Measurements from ENCODE around the gene ABHD17C. TPM values are rescaled to one million over a fixed set of nuclear protein-coding genes. Genes with fewer than 3 reads are reported as not detected.

Gene ABHD17C
- total RNA-seq, 4 donors from 2014 or later: 0.29 to 13.6 (median 6.5) TPM

GRCh38 chr15:80798911-80799310 is 103.8 kb downstream of the ABHD17C start:
- Histone ChIP-seq H3K27ac (no peak overlapping the region), H3K9me3 (no peaks in the 10 kb centered on the region), H3K27me3 (no peaks in the 10 kb centered on the region), H3K4me1 (no peaks in the 10 kb centered on the region), H3K4me3 (no peak overlapping the region), H3K36me3 (no peaks in the 10 kb centered on the region)
- no peak for DNase-seq
- TF ChIP-seq CTCF (IDR thresholded peaks at IDR 0.05): no peak
- TF ChIP-seq POLR2A (IDR thresholded peaks at IDR 0.05): no peak
- intact Hi-C loops (cut with DNase I; ENCODE audit: low total_unique reads): no loop called here

- intact Hi-C loops (cut with DNase I; ENCODE audit: low total_unique reads): no loop called here
- Histone ChIP-seq H3K27ac (no peak overlapping the region), H3K27me3 (no peaks in the 10 kb centered on the region), H3K36me3 (no peaks in the 10 kb centered on the region), H3K9me3 (no peaks in the 10 kb centered on the region), H3K4me3 (no peak overlapping the region), H3K4me1 (no peaks in the 10 kb centered on the region)
- DNase-seq: no peak
- TF ChIP-seq POLR2A (IDR thresholded peaks at IDR 0.05) (no peak), CTCF (IDR thresholded peaks at IDR 0.05) (no peak)
Observed at GRCh38 chr15:80800067-80800466, 105.0 kb downstream of the ABHD17C start.

GRCh38 chr15:80801891-80802680 is 107.0 kb downstream of the ABHD17C start:
- Histone ChIP-seq H3K27me3 (no peaks in the 10 kb centered on the region), H3K4me3 (no peak overlapping the region), H3K27ac (no peak overlapping the region), H3K9me3 (no peaks in the 10 kb centered on the region), H3K4me1 (no peaks in the 10 kb centered on the region), H3K36me3 (no peaks in the 10 kb centered on the region)
- peak in 1 of 2 donors; percentile 16 for DNase-seq
- intact Hi-C loops (cut with DNase I; ENCODE audit: low total_unique reads): no loop called here
- TF ChIP-seq CTCF (IDR thresholded peaks at IDR 0.05): no peak
- no peak for TF ChIP-seq POLR2A (IDR thresholded peaks at IDR 0.05)

GRCh38 chr15:80803580-80804525 is 108.7 kb downstream of the ABHD17C start:
- no peaks in the 10 kb centered on the region for H3K36me3 ChIP-seq
- no peak overlapping the region for H3K4me3 ChIP-seq
- no peak for DNase-seq
- TF ChIP-seq CTCF (IDR thresholded peaks at IDR 0.05): no peak
- TF ChIP-seq POLR2A (IDR thresholded peaks at IDR 0.05): no peak
- H3K4me1 ChIP-seq: no peaks in the 10 kb centered on the region
- no peak overlapping the region for H3K27ac ChIP-seq
- no peaks in the 10 kb centered on the region for H3K9me3 ChIP-seq
- intact Hi-C loops (cut with DNase I; ENCODE audit: low total_unique reads): no loop called here
- H3K27me3 ChIP-seq: no peaks in the 10 kb centered on the region

All from uterus (tissue), 4 donors.